Stimulated activated CD4-positive, alpha-beta T cell treated with anti-CD3 and anti-CD28 coated beads, Interleukin-2, amount 100 ng/mL, for 4 hours (primary cell): Measurements from ENCODE around the gene POLN.

Source experiments
- DNase-seq: peaks from one replicate; pipeline ENCODE4 v3.0.0-alpha.2; 2020; ENCODE audit warnings: low read depth

The POLN gene

GRCh38 chr4:2082118-2082517 is 159.8 kb downstream of the POLN start:
- no peak for DNase-seq

- DNase-seq = no peak
Measured at GRCh38 chr4:2081540-2081939, 160.4 kb downstream of the POLN start.

DNA sequence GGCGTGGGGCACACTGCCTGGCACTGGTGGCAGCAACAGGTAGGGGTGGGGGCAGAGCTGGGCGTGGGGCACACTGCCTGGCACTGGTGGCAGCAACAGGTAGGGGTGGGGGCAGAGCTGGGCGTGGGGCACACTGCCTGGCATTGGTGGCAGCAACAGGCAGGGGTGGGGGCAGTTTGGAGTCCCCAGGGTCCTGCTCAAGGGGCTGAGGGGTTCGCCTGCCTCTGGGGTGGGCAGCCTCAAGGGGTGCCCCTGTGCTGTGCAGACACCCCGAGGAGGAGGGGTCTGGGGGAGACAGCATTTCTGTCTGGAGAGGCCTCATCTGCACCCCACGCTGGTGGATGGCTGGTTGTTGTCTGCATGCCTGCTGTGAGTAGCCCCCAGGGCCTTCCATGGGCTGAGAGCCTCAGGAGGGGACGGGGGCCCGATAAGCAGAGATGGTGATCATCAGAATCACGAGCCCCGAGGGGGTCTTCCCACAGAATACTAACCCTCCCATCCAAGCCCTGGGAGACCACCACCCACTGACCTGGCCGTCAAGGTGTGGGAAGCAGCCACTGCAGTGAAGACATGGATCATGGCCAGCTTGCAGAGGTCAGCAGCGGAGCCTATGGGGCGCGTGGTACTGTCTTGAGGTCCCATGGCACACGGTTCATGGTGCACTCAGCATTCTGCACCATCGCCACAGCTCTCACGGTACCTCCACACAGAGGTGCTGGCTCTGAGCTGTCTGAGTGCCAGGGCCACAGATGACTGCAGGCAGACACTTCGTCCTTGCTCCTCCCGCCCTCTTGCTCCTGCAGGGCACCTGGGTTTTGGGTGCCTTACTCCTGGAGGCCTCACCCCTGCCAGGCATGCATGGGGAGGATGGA is 161.3 kb downstream of the POLN start:
- no peak for DNase-seq

DNA sequence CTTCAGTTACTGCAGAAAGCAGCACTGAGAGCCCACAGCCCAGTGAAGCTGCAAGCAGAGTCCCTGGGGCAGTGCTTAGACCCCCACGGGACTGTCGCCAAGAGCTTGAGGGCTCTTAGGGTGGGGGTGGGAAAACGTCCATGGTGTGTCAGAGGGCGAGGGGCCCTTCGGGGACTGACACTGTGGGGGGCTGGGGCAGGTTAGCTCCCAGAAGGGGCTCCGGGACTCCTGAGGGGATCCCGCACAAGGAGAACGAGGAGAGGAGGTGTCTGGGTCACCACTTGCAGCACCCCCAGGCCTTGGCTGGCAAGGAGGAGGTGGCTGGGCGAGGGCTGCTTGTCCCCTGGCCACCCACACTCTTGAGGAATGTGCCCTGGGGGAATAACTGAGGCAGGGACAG is 162.0 kb downstream of the POLN start:
- DNase-seq = no peak

DNA sequence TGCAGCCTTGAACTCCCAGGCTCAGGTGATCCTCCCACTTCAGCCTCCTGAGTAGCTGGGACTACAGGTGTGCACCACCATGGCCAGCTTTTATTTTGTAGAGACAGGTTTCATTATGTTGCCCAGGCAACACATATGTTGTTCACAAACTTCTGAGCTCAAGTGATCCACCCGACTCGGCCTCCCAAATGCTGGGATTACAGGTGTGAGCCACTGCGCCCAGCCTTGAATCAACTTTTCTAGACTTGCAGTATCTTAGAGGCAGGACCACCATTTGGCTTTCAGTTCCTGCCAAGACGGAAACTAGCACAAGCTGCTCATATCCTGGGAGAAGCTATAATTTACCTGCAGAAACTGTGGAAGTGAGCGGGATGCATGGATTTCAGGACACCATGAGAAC is 162.9 kb downstream of the POLN start:
- no peak for DNase-seq

DNA sequence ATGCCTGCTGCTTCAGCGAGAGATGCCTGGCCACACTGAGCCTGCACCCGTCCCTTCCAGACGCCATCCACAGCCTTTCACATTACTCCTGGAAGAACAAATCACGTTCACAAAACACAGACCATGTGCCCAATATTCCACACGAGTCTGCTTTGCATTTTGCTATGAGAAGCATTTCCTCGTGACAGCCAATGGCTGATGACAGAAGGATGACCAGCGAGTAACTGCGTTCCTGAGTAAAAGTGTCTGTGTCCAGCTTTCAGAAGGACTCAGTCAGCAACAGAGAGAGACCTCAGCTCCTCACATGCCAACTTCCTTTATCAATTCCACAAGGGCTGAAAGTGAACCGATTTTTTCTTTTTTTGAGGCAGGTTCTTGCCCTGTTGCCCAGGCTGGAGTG is 163.3 kb downstream of the POLN start:
- DNase-seq = no peak

- DNase-seq = no peak
Measured at GRCh38 chr4:2077537-2078460, 164.1 kb downstream of the POLN start.

GRCh38 chr4:2076908-2077536 is 164.9 kb downstream of the POLN start:
- no peak for DNase-seq

GRCh38 chr4:2075987-2076907 is 165.7 kb downstream of the POLN start:
- DNase-seq = no peak

- no peak for DNase-seq
Measured at GRCh38 chr4:2075171-2075986, 166.5 kb downstream of the POLN start.

DNA sequence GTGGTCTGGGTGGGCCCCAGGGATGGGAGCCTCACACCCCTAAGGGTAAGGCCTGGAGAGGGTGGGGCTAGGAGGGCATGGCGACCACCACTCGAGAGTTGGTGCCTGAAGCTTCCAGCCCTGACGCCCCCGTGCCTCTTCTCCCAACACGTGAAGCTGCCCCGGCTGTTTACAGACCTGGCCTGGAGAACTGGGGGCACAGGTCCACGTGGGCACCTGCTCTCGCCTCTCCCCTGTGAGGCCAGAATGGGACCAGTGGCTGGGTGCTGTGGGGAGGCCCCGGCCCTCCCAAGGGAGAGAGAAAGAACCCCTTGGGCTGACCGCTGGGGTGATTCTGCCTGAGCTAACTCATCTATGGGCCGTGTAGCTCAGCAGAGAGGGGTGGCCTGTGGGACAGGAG is 167.3 kb downstream of the POLN start:
- DNase-seq = no peak

DNA sequence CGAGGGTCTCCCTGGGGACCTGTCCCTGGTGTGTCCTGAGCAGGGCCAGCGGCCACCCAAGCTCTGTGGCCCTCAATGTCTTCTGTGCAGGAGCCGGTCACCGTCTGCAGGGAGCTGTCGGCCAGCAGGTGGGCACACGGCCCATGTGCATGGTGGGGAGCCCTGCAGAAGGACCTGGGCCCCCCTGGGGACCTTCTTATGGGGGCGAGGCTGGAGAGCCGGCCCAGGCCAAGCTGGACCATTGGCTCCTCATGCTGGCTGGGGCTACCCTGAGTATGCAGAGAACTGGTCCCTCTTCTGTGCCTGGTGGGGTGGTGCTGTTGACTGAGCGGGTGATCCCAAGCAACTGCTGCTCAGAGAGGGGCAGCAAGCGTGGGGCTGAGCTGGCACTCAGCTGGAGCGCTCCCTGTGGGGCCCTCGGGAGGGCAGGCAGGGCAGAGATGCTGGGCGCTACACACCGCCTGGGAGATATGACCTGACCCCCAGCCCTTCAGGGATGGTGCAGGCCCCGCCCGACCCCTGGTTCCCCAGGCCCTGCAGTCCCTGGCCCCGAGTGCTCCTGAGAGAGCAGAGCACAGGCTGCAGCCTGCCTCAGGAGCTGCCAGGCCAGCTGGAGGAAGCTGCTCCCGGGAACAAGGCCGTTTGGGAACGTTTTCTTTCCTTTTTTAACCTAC is 168.0 kb downstream of the POLN start:
- DNase-seq = no peak

- DNase-seq = no peak
Measured at GRCh38 chr4:2072971-2073807, 168.7 kb downstream of the POLN start.

GRCh38 chr4:2071912-2072867 is 169.7 kb downstream of the POLN start:
- no peak for DNase-seq

DNA sequence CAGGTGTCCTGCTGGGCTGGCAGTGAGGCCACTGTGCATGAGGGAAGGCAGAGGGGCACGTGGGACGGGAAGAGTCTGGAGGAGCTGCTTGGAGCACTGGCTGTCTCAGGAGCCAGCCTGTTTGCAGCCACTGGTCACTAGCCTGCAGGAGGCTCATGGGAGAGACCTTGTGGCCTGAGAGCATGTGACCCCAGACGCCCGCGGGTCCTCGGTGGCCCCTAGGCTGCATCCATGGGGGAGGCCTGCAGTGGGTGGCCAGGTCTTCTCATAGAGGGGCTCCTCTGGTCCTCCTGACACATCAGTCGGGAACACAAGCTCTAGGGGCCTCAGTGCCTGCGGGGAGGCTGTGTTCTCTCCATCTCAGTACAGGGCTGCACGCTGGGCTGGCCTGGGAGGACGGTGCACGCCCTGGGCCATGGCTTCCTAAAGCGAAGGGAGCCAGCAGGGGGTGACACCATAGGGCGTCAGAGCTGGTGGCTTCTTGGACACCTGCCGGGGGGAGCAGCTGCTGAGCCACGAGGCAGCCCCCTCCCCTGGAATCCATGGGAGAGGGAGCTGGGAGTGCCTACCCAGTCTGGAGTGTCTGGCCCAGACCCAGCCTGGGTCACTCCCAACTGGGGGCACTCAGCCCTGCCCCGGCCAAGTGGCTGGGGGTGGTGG is 170.5 kb downstream of the POLN start:
- DNase-seq = no peak

DNA sequence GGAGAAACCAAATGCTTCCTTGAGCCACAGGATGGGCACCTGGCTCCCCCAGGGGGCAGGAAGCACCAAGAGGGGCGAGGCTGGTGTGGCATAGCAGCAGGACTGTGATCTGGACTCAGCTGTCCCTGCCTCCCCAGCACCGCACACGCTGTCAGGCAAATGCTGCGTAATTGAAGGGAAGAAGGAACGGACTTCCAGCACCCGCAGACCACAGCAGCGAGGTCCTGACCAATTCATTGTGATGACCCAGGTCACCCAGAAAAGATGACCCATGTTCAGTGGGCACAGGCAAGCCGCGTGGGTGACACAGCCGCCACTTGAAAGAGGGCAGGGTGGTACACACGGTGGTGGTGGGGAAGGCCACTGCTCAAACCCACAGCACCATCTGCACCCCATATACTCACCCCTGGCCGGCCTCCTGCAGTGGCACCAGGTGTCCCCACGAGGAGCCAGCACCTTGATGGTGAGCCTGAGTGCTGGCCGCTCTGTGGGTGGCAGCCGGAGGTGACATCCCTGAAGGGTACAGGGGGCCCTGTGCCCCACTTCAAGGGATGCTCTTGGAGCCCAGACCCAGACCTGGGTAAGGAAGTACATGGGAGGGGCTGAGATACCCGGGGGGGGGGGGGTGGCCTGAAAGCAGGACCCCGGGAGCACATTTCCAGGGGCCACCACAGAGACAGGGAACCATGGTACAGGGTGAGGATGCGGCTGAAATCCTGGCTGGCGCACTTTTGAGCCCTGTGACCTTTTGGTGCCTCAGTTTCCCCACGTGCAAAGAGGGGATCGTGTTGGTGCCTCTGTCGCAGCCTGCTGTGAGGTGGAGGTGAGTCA is 171.3 kb downstream of the POLN start:
- no peak for DNase-seq
